ENCODE measurements around the gene NLN.
"Not testable (repeated sequence)": the region's sequence is repeated elsewhere in the genome, so short reads cannot be mapped to it uniquely, and the experiment has no call there.

The NLN gene

DNA sequence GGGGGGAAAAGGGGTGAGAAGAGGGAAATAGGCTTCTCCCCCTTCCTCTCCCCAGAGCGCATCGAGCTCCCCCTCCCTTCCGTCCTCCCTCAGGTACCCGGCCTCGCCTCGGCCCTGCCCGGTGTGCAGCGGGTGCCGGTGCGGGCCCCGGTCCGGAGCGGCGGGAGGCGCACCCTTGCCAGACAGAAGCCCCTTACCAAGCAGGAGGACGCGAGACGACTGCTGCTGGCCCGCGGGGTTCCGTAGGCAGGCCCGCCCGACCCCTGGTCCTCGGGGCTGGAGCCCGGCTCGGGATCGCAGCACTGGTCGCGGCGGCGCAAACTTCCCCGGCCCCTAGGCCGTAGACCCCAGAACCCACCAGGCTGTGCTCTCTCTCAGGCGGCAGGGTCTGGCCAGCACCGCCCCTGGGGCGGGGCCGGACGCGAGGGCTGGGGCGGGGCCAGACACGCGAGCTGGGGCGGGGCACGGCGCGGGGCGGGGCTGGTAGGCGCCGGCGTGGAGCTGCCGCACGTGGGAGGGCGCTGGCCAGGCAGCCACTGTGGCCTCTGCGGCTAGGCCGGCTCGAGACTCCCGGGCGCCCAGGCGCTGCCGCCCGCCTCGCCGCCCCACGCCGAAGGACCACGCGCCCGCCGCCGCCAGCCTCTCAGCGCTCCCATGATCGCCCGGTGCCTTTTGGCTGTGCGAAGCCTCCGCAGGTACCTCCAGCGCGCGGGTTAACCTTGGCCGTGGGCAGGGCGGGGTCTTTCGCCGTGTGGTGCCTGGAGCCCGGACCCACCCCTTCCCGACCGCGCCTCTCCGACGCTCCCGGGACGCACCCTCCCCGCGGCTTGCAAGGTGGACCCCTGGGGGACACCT is at the start of gene NLN, which contains the start of gene SGTB:
Gene NLN (plus strand): TSS at position 486 of the 855 bp plus-strand sequence. CDS start 169 bp downstream, at position 655.
Gene SGTB (minus strand): TSS at position 390 of the 855 bp plus-strand sequence. CDS start 1,302 bp downstream, outside the sequence.
- DNase-seq, result peak; percentile 87

DNA sequence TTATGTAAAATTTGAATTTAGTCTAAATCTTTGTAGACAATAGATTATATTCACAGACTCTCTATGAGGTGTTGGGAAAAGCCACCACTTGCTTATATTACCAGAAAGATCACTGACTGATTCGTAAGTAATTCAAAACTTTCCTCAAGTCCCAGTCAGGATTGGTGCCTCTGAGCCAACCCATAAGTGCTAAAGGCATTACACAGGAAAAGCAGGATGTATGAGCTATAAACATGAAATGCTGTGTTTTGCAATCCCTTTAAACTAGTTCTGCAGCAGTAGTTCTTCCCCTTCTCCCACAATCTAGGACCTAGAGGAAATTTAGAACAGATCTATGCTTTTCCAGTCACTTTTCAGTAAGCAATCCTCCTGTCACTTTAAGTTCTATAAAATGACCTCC is 49.2 kb upstream of the NLN start:
- no peak for DNase-seq

DNA sequence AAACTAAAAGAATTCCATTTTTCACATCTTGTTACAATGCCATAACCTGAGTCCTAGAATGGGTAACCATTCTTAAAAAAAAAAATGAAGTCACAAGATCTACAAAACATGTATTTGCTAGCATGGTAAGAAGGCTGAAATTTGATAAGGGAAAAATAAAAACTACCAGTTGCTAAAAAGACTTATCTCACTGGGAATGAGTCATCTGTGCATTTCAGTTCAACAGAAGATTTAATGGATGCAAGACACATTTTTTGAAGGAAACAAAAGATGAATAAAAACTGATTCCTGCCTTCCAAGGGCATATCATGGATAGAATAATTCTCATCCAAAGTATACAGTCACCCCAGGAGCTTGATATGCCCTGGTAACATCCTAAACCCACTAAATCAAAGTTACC is 47.3 kb upstream of the NLN start:
- DNase-seq, result no peak

DNA sequence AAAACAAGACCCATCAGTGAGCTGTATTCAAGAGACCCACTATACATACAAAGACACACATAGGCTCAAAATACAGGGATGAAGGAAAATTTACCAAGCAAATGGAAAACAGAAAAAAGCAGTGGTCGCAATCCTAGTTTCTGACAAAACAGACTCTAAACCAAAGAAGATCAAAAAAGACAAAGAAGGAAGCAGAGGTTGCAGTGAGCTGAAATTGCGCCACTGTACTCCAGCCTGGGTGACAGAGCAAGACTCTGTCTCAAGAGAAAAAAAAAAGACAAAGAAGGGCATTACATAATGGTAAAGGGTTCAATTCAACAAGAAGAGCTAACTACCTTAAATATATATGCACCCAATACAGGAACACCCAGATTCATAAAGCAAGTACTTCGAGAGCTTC is 45.9 kb upstream of the NLN start:
- DNase-seq, result not testable (repeated sequence)

DNA sequence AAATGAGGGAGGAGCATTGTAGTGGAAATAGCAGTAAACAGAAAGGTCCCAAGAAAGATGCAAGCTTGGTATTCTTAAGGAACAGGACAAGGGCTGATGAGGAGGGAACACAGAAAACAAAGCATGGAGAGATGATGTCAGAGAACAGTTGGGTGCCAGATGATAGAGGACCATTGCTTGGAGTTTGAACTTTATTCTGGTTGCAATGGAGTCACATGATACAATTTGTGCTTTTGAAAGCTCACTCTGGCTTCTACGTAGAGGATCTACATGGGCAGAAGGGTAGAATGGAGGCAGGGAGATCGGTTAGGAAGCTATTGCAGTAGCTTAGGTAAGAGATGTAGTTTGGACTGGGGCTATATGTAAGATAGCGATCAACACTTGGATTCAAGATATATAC is 39.9 kb upstream of the NLN start:
- no peak for DNase-seq

DNA sequence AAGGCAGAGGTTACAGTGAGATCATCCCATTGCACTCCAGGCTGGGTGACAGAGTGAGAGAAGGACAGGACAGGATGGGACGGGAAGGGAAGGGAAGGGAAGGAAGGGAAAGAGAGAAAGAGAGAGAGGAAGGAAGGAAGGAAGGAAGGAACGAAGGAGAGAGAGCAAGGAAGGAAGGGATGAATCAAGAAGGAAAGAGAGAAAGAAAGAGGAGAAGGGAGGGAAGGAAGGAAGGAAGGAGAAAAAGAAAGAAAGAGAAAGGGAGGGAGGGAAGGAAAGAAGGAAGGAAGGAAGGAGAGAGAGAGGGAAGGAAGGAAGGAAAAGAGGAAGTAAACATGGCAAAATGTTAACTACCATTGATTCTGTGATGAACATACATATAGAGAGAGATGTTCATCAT is 28.9 kb upstream of the NLN start:
- DNase-seq, result no peak

DNA sequence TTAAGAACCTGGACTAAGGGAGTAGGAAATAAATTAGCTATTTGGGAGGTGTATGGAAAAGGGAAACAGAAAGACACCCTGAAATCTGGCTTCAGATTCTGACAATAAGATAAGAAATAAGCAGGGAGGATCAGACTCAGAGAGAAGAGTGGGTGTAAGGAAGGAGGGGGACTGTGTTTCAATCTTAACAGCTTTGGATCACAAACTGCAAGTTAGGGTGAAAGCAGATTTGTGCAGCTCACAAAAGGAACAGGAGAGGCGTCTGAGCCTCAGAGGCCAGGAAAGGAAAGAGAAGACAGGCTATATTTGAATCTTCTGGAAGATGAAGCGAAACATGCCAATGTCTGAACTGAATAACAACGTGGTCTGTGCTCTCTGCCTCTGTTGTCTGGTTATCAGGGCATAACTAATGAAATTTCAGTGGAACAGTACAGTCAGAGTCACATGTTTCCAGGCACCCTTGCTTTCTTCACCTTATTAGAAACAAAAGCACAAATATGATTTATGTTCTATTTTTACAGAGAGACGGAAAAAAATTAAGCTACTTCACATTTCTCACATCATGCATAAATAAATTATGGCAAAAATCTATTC is 26.7 kb upstream of the NLN start:
- no peak for DNase-seq

DNA sequence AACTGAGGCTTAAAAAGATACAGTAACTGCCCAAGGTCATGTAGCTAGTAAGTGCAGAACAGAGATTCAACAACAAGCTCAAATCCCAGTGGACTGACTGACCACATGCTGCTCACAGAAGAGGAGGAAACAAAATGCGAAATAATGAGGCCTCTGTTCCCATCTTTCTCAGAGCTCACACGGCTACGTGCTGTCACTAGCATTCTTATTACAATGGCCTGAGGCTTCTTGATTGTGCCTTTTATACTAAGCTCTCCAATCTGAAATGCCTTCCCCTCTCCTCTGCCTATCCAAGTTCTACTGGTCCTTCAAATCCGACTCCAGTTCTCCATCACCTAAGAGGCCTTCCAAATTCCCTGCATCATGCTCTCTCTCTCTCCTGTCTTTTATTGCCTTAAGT is 26.1 kb upstream of the NLN start:
- no peak for DNase-seq

DNA sequence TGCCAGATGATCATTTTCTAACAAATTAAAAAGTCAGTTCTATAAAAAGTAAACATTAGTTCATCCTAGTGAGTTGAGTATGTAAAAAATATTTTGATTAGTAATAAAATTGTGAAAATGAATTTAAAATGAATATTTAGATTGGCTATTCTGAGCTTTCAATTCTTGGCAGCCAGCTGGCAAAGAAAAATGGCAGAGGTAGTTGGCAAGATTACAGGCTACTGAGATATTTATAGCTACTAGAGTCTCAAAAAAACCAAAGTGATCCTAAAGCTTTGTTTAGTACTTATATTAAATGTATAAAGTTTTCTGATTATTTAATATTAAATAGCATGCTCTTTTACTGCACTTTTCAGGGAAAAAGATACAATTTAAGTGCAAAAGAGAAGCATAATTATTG is 25.1 kb upstream of the NLN start:
- DNase-seq, result no peak

DNA sequence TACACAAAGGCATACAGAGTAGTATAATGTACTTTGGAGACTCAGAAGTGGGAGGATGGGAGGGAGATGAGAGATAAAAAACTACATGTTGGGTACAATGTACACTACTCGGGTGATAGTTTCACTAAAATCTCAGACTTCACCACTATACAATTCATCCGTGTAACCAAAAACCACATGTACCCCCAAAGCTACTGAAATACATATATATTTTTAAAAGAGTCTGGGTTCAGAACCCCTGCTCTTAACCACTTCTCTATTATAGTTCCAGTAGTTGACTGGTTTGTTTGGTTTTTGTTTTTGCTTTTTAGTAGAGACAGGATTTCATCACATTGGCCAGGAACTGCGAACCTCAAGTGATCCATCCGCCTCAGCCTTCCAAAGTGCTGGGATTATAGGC is 22.7 kb upstream of the NLN start:
- DNase-seq, result no peak

DNA sequence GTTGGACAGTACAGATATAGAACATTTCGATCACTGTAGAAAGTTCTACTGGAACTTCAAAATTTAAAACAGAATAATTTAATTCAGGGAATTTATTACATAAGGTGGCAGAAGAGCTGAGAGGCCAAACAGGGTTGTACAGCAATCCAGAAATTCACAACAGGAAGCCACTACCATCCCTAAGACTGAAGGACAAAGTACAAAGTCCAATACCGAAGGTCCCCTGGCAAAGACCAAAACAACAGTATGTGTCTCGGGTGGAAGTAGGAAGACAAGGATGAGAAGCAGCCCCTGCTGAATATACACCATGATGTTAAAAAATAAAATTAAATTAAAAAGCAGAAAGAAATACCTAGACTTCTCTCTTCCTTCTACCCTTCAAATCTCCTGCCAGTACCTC is 20.0 kb upstream of the NLN start:
- no peak for DNase-seq

DNA sequence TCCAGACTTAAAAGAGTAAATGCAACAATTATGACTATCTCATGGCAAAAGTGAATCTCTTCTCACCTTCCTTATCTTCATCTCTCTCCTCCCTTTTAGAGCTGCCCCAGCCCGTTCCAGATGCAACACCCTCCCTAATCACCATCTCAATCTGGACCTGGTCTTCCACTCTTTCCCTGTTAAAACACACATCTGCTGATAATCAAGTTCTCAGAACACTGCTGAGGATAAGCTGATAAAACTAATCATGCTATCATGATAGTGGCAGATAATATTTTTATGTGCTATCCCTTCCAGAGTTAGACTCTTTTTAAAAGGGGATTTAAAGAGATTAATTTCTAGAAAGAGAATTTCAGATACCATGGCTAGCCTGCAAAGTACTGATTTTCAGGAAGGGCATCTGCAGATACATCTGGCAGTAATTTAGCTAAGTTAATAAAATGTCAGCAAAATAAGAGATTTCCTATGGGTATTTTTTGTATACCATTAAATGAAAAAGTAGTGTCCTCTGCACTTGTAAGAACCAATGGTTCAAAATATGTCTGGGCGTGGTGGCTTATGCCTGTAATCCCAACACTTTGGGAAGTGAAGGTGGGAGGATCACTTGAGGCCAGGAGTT is 17.3 kb upstream of the NLN start:
- no peak for DNase-seq

DNA sequence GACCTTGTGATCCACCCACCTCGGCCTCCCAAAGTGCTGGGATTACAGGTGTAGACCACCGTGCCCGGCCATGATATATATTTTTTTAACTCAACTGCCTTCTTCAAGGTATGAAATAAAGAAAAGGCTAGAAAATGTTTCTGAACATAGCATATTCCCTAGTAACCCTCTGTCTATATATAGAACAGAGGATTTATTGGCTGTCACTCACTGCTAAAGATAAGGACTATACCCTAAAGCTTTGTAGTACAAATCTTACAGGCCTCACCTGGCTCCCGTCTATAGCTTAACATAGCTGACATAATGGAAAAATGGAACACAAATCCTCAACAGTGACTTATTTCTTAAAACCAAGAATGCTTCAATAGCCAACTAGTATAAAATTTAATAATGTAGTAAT is 14.3 kb upstream of the NLN start:
- no peak for DNase-seq

DNA sequence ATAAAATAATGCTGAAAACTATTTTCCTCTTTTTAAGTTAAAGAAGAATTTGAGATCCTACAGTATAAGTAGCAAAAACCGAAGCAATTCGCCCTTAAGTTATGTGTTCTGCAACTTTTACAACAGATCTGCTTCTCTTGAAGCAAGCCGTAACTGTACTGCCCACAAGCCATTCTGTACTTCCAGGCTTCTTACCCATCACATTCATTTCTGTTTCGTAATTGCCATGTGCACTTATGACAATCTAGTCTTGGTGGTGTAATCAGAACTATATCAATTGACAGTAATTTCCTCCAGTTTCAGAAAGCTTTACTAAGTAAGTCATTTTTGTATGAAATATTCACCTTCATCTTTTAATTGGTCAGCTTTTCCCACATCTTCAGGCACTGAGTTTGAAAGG is 13.9 kb upstream of the NLN start:
- DNase-seq, result no peak

DNA sequence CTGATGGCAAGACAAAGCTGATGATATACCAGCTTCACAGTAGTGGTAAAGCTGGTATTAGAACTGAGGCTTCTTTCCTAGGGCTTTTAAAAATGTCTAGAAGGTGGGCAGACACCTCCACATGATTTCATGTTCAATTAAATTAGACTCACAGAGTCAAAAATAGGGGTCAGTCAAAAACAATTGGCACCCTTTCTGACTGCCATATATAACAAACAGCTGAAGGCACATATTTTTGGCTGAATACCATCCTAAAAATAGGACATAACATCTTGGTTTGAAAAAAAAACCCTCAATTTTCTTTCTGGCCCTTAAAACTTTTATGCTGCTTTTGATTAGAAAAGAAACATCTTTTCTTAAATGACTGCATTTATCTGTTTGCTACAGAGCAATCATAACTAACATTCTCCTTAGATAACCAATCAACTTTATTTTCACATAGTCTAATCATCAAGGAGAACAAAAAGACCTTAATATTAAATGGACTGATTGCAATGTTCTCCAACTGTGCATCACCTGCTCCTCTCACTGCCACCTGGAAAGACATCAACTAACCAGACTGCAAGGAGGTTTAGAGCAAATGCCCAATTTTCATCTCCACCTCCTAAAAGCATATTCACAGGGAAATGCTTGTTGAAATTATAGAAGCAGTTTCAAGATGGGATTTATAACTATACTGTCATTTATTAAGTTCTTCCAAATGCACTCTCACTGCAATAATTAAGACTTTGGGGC is 3.3 kb upstream of the NLN start:
- no peak for DNase-seq

DNA sequence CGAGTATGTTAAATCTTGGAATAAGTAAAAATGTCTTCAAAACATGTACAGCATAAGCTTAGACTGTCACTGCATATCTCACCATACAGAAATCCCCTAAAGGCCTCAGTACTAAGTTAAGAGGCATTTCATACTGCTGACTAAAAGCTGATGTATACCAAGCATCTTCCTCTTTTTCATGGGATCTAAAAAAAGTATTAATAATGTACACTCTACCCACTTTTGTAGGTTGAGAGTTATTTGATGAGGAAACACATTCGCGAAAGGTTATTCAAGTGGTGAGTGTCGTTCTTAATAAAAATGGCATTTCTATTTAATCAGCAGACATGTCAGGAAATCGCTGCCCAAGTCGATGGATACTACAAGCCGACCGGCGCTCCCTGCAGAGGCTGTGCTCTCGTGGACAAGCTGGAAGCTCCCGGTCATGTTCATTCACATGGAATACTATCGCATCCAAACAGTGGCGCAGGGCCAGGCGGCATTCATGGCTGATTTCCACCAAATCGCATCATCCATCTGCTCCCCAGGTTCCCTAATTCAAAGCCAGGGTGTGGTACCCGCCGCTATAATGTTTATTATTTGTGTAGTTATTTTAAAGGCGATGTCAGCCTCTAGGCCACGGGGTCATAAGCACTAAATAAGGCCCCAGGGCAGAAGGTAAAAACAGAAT is 820 bp upstream of the NLN start:
- peak; percentile 9 for DNase-seq

DNA sequence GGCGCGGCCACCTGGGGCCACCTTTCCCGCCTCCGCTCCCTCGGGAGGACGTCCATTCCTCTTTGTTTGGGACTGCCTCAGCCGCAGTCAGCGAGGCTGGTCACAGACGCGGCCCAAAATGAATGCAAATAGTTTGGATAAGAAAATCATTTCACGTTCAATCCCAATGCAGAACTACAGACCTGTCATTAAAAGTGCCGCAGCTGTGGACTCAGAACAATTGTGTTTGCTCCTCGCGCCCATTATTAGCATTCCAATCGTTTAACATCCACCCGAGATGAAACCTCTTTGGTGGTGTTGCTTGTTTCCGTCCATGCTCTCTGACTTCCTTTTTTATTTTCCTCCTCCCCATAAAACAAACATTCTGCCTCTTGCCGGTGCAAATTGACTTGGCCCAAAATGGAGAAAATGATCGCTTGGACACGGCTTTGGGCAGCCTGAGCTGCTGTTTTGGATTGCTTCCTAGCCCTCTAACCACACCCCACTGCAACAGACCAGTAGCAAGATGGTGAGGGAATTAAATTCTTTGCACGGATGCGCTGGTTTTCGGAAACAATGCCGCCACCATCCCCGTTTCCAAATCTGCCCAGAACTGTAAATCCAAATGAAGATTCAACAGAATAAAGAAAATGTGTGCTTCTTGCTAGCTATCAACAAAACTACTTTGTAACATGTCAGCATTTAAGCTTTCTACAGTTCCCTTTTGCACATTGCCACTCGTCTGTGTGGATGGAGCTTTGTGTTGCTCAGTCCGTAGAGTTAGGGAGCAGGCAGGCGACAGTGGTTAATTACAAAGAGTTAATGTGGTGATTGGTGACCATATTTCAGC is 784 bp downstream of the NLN start:
- DNase-seq, result no peak

DNA sequence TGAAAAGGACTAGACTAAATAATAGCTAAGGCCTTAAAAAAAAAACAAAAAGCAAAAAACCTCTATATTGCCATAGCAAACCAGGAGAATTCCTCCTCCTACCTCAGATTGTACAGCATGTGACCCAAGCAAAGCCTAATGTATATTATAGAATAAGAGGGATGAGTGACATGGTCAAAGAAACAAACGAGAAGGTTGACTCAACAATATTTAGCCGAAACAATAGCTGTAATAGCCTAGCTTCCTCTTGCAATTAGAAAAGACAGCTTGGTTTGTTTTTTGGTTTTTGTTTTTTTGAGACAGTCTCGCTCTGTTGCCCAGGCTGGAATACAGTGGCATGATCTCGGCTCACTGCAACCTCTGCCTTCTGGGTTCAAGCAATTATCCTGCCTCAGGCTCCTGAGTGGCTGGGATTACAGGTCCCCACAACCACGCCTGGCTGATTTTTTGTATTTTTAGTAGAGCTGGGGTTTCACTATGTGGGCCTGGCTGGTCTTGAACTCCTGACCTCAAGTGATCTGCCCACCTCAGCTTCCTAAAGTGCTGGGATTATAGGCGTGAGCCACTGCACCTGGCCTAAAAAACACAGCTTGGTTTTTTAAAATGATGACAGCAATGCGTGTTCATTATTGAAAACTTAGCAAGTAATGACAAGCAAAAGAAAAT is 5.6 kb downstream of the NLN start:
- no peak for DNase-seq

DNA sequence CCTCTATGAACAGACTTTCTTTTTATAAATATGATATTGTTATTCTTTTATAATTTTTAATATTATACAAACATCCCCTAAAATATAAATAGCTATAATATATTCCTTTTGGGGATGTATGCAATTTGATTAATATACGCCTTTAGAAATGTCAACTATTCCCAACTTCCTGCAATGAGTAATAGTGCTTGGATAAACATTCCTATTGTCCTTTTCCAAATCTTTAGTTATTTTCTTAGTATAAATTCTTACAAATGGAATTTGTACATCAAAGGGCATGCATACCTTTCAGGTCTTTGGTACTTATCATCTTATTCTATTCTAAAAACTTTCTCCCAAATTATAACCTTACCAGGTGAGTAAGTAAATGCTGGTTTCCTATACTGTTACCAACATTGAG is 6.2 kb downstream of the NLN start:
- no peak for DNase-seq

DNA sequence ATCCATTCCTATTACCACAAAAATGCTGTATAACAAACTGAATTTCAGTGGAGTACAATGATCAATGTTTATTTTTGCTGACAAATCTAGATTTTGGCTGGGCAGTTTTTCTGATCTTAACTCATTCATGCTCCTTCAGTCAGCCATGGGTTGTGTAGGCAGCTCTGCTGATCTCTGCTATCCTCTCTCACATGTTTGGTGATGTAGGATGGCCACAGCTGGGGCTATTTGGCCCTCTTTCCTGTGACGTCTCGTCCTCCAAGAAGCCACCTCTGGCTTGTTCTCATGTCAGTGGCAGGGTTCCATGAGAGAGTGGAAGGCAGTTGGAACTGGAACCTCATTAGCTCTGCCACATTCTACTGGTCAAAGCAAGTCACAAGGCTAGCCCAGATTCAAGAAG is 8.9 kb downstream of the NLN start:
- no peak for DNase-seq

DNA sequence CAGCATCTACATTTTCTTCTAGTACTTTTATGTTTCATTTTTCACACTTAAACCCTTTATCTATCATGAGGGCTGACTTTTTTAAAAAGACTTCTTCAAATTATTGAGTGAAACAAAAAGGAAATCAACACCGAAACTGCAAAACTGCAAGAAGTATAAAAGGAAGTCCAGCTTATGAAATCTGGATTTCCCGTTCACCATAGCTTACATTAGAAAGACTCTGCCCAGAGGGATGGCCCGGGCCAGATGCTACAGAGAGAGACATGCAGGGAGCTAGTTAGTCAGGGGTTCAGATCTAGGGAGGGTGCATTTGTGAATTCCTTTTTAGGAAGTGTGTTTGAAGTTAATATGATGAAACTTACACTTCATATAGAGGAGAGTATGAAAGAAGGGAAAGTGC is 10.0 kb downstream of the NLN start:
- DNase-seq, result not testable (repeated sequence)

Measured in stimulated activated CD4-positive, alpha-beta T cell treated with anti-CD3 and anti-CD28 coated beads, Interleukin-12 subunit alpha, Interleukin-12 subunit beta, amount 100 ng/mL, for 4 hours (primary cell).